ENCODE measurements around the gene SLC22A23. TPM values are rescaled to one million over a fixed set of nuclear protein-coding genes. Genes with fewer than 3 reads are reported as not detected.

SLC22A23 gene
- total RNA-seq, 1 donor from 2014 or later = 0.95 TPM

DNA sequence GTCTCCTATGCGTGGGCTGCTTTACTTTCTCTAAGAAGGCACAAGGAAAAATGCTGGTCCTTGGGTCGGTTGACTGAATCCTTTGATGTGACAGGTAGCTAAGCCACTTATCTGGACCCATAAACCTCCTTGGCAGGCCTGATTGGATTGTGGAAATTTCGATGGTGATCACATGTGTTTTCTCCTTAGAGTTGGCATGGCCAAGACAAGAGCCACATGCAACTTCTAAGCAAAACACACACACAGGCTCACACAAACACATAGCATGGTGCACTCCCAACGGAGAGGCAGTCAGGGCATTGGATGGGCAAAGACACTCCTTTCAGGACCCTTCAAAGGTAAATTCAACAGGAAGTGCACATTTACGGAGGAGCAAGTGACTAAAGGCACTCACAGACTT is 102.9 kb downstream of the SLC22A23 start:
- peaks cover 6% of the 10 kb centered on the region for H3K27me3 Mint-ChIP-seq
- intact Hi-C loops (cut with micrococcal nuclease) = loop anchor here (10.0 kb wide), 1 partner anchor 359 kb away; the partner anchor contains the start of gene NQO2
- DNase-seq = no peak
- peaks cover 3% of the 10 kb centered on the region for H3K36me3 Mint-ChIP-seq (ENCODE audit: low read depth)
- no peaks in the 10 kb centered on the region for H3K9me3 Mint-ChIP-seq
- no peak for ATAC-seq (ENCODE audit: low read depth)
- ChIA-PET CTCF (no interaction called here), POLR2A (no interaction called here)
- TF ChIP-seq, protein P1, sequence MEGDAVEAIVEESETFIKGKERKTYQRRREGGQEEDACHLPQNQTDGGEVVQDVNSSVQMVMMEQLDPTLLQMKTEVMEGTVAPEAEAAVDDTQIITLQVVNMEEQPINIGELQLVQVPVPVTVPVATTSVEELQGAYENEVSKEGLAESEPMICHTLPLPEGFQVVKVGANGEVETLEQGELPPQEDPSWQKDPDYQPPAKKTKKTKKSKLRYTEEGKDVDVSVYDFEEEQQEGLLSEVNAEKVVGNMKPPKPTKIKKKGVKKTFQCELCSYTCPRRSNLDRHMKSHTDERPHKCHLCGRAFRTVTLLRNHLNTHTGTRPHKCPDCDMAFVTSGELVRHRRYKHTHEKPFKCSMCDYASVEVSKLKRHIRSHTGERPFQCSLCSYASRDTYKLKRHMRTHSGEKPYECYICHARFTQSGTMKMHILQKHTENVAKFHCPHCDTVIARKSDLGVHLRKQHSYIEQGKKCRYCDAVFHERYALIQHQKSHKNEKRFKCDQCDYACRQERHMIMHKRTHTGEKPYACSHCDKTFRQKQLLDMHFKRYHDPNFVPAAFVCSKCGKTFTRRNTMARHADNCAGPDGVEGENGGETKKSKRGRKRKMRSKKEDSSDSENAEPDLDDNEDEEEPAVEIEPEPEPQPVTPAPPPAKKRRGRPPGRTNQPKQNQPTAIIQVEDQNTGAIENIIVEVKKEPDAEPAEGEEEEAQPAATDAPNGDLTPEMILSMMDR (IDR thresholded peaks at IDR 0.05) = no peak
- peaks cover 36% of the 10 kb centered on the region for H3K4me1 Mint-ChIP-seq
- H3K4me3 Mint-ChIP-seq = no peak overlapping the region
- H3K27ac Mint-ChIP-seq = no peak overlapping the region

DNA sequence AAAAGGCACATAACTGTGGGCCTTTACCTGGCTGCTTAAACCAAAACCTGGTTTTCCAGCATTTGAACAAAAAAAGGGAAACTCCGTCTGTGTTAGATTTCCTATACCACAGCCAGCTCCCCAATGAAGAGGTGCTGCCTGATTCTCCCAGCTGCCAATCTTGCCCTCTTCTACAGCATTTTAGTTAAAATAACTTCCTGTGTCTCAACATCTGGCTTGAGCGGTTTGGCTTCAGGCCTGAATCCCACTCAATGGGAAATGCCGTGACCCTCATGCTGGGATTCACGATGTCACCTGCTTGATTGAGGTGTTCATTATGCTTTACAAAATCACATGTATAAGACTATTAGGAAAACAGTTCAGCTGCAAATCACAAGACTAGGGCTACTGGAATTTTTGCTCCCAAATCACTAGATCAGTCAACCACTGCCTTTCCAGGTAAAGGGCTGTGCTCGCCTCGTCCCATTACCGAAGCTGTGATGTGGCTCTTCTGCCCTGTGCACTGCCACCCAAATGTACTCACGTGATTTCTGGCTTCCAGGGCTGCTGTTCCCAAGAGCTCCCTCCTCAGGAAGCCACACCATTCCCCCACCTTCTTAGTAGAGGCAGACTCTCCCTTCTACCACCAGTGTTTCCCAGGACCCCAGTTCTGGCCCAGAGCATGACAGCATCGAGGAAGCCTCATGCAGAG is 103.5 kb downstream of the SLC22A23 start:
- Mint-ChIP-seq H3K27me3 (peaks cover 9% of the 10 kb centered on the region), H3K4me3 (no peak overlapping the region), H3K36me3 (ENCODE audit: low read depth) (peaks cover 3% of the 10 kb centered on the region), H3K9me3 (no peaks in the 10 kb centered on the region), H3K4me1 (peaks cover 36% of the 10 kb centered on the region), H3K27ac (no peak overlapping the region)
- intact Hi-C loops (cut with micrococcal nuclease) = loop anchor here (10.0 kb wide), 1 partner anchor 359 kb away; the partner anchor contains the start of gene NQO2
- TF ChIP-seq, protein P1 (IDR thresholded peaks at IDR 0.05) = no peak
- CTCF ChIA-PET = no interaction called here
- POLR2A ChIA-PET = no interaction called here
- ATAC-seq (ENCODE audit: low read depth) = no peak
- no peak for DNase-seq

DNA sequence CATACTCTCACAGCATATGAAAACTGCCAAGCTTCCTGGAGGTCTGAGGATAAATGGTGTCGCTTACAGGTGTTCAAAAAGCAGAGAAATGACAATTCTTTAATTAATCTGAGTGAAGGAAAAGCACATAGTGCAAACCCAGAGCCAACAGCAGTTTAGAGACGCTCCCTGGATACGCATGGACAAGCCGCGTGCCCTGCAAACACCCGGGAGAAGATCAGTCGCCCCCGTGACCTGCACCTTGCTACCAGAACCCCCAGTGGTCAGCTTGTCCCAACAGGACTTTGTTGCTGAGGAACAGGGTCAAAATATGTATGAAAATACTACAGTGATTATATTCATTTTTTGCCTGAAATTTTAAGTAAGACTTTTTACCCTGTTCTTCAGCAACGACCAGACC is 104.2 kb downstream of the SLC22A23 start:
- intact Hi-C loops (cut with micrococcal nuclease) = loop anchor here (10.0 kb wide), 1 partner anchor 358 kb away; the partner anchor contains the start of gene NQO2
- no peaks in the 10 kb centered on the region for H3K9me3 Mint-ChIP-seq
- peaks cover 3% of the 10 kb centered on the region for H3K36me3 Mint-ChIP-seq (ENCODE audit: low read depth)
- no peak for ATAC-seq (ENCODE audit: low read depth)
- POLR2A ChIA-PET = no interaction called here
- H3K4me3 Mint-ChIP-seq = no peak overlapping the region
- DNase-seq = no peak
- TF ChIP-seq, protein P1 (IDR thresholded peaks at IDR 0.05) = no peak
- peaks cover 14% of the 10 kb centered on the region for H3K27me3 Mint-ChIP-seq
- no peak overlapping the region for H3K27ac Mint-ChIP-seq
- CTCF ChIA-PET = no interaction called here
- H3K4me1 Mint-ChIP-seq = peaks cover 36% of the 10 kb centered on the region

DNA sequence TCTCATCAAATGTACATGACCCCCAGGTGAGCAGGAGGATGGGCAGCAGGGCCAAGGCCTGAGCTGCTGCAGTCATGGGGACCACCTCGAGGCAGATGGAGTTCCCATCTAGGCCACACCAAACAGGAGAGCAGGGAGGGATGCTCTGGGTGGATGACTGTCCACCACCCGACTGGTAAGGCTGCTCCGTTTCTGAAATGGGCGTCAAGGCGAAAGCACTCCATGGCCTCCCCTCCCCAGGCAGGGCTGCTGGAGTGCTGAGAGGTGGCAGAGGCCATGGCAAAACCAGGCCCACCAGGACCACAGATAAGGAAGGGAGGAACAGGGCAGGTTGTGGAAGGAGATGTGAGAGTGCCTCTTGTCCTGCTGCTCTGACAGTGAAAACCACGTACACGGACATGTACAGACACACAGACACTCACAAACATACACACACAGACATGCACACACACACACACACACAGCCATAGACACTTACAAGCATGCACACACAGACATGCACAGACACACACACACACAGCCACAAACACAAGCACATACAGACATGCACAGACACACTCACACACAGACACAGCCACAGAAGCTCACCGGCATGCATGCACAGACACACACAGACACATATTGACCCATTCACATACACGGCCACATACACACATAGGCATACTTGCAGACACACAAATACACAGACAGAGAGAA is 104.9 kb downstream of the SLC22A23 start:
- Mint-ChIP-seq H3K4me3 (no peak overlapping the region), H3K36me3 (ENCODE audit: low read depth) (peaks cover 3% of the 10 kb centered on the region), H3K27me3 (peaks cover 14% of the 10 kb centered on the region), H3K27ac (no peak overlapping the region), H3K4me1 (peaks cover 34% of the 10 kb centered on the region), H3K9me3 (no peaks in the 10 kb centered on the region)
- DNase-seq = no peak
- TF ChIP-seq, protein P1 (IDR thresholded peaks at IDR 0.05) = no peak
- ChIA-PET POLR2A (no interaction called here), CTCF (no interaction called here)
- intact Hi-C loops (cut with micrococcal nuclease) = loop anchor here (10.0 kb wide), 1 partner anchor 357 kb away; the partner anchor contains the start of gene NQO2
- no peak for ATAC-seq (ENCODE audit: low read depth)

DNA sequence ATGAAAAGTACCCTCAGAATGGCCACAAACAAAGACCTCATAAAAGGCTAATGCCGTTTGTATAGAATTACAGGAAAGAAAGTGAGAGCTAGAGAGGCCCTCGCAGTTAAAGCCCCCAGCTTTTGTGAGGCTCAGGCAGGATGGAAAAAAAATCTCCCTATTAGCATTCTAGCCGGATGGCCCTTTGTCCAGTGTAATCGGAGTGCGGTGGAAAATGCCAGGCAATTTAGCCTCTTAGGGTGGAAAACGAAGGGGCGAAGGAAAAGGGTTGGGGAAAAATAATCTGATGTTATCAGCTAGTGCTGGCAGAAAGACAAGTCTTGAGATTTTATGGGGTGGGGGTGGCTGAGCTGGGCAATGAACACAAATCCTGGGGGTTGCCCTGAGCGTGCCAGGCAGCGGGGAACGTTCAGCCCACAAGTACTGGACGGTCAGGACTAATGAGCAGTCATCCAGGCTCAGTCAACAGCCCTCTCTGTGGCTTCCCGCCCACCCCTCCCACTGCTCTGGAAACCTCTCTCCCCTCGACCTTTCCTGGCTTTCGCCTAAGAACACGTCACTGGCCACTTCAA is 105.7 kb downstream of the SLC22A23 start:
- Mint-ChIP-seq H3K36me3 (ENCODE audit: low read depth) (peaks cover 3% of the 10 kb centered on the region), H3K9me3 (no peaks in the 10 kb centered on the region), H3K27ac (no peak overlapping the region), H3K4me1 (peaks cover 26% of the 10 kb centered on the region), H3K4me3 (no peak overlapping the region), H3K27me3 (peaks cover 14% of the 10 kb centered on the region)
- POLR2A ChIA-PET = interaction anchor here (0.6 kb wide), 1 partner anchor 10 kb away, joined by 8 read pairs; no protein-coding TSS in a partner anchor
- TF ChIP-seq, protein P1 (IDR thresholded peaks at IDR 0.05) = no peak
- DNase-seq (no peak), ATAC-seq (ENCODE audit: low read depth) (no peak)
- CTCF ChIA-PET = no interaction called here
- intact Hi-C loops (cut with micrococcal nuclease) = loop anchor here (10.0 kb wide), 1 partner anchor 356 kb away; the partner anchor contains the start of gene NQO2

All from activated B cell treated with CpG ODN at 0.5 μM for 24 hours (primary cell).